MM.1S (cell line): ENCODE results near the gene LIF.
"Not testable (repeated sequence)": the region's sequence is repeated elsewhere in the genome, so short reads cannot be mapped to it uniquely, and the experiment has no call there.

Experiments used
- EZH2phosphoT487 ChIP-seq: fragments of 300-600 bp; sonication (generic); IDR thresholded peaks from 2 replicates; pipeline ENCODE4 v1.6.1; 2018; ENCODE audit warnings: antibody characterized with exemption, low read length
- TF ChIP-seq, protein P1 (sequence below): fragments of 300-600 bp; sonication (generic); IDR thresholded peaks from 2 replicates; pipeline ENCODE4 v1.5.1; 2016; ENCODE audit warnings: antibody characterized with exemption, low read length, mixed read lengths

DNA sequence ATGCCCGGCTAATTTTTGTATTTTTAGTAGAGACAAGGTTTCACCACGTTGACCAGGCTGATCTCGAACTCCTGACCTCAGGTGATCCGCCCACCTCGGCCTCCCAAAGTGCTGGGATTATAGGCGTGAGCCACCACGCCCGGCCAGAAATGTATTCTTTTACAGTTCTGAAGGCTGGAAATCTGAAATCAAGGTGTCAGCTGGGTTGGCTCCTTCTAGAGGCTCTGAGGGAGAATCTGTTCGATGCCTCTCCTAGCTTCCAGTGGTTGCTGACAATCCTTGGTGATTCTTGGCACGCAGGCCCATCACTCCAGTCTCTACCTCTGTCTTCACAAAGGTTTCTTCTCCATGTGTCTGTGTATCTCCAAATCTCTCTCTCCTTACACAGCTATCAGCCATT is 45.7 kb downstream of the LIF start:
- TF ChIP-seq, protein P1, sequence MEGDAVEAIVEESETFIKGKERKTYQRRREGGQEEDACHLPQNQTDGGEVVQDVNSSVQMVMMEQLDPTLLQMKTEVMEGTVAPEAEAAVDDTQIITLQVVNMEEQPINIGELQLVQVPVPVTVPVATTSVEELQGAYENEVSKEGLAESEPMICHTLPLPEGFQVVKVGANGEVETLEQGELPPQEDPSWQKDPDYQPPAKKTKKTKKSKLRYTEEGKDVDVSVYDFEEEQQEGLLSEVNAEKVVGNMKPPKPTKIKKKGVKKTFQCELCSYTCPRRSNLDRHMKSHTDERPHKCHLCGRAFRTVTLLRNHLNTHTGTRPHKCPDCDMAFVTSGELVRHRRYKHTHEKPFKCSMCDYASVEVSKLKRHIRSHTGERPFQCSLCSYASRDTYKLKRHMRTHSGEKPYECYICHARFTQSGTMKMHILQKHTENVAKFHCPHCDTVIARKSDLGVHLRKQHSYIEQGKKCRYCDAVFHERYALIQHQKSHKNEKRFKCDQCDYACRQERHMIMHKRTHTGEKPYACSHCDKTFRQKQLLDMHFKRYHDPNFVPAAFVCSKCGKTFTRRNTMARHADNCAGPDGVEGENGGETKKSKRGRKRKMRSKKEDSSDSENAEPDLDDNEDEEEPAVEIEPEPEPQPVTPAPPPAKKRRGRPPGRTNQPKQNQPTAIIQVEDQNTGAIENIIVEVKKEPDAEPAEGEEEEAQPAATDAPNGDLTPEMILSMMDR = not testable (repeated sequence)
- not testable (repeated sequence) for TF ChIP-seq EZH2phosphoT487
